Measurements from ENCODE around the gene ADAM23.

The ADAM23 gene

DNA sequence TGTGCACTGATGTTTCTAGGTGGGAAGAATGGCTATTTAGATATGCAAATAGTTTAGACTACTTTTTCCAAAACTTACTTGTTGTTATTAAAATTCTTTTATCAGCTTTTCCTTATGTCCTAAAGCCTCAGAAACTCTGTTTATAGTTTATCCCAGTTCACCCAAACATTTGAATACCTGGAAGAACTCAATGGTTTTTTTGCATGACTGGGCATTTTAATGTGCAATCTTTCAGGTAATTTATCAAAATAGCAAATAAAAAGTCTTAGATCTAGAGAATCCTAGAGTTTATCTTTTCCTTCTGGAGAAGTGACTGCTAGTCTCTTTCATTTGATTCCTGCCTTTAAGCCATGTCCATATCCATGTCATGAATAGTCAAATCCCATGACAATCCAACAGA is 9.6 kb upstream of the ADAM23 start:
- DNase-seq: no peak
- in situ Hi-C loops (cut with MboI; ENCODE audit: low pct_unique_long_range_greater_than_20kb, low sequenced_read_pairs): no loop called here

- no peak for DNase-seq
- in situ Hi-C loops (cut with MboI; ENCODE audit: low pct_unique_long_range_greater_than_20kb, low sequenced_read_pairs): no loop called here
Observed at GRCh38 chr2:206435742-206436141, 7.6 kb upstream of the ADAM23 start.

DNA sequence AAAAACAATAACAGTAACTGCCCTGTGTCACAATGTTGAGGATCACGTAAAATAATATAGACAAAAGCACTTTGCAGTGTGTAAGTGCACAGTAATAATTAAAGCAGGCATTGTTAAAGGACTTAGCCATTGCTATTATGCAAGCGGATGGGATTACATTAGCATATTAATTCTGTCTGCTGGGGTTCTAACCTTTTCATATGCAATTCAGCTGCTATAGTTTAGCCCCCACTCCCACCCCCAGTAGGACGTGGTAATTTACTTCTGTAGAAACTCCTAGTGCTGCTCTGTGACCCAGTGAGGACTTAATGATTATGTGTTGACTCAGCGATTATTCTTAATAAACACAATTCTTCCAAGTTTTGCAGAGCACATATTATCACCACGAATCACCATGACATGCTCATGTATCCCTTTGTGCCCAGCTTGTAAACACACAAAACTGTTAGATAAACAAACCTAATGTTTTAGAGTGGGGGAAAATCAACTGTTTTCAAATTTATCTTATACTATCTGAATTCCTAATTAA is 5.1 kb upstream of the ADAM23 start:
- DNase-seq: no peak
- in situ Hi-C loops (cut with MboI; ENCODE audit: low pct_unique_long_range_greater_than_20kb, low sequenced_read_pairs): no loop called here

- in situ Hi-C loops (cut with MboI; ENCODE audit: low pct_unique_long_range_greater_than_20kb, low sequenced_read_pairs): no loop called here
- peak; percentile 49 for DNase-seq
Observed at GRCh38 chr2:206442474-206442832, 879 bp upstream of the ADAM23 start.

DNA sequence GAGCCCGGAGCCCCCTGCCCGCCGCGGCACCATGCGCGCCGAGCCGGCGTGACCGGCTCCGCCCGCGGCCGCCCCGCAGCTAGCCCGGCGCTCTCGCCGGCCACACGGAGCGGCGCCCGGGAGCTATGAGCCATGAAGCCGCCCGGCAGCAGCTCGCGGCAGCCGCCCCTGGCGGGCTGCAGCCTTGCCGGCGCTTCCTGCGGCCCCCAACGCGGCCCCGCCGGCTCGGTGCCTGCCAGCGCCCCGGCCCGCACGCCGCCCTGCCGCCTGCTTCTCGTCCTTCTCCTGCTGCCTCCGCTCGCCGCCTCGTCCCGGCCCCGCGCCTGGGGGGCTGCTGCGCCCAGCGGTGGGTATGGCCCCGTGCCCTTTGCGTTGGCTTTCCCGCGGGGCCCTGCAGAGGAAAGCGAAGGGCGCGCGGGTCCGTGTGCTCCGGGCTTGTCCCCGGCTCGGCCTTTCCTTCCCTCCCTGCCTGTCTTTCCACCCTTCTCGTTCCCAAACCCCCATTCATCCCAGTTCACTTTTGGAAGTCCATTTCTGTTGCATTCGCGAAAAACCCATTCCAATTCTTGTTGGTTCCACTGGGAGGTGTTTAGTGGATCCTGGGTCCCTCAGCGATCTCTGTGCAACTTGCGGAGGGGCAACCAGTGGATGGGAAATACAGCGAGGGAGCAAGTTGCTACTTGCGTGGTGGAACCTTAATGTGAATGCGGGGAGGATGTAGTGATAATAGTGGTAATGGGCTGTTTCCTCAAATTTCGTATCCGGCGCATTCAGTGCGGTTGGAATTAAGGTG is 599 bp downstream of the ADAM23 start:
- in situ Hi-C loops (cut with MboI; ENCODE audit: low pct_unique_long_range_greater_than_20kb, low sequenced_read_pairs): no loop called here
- peak; percentile 16 for DNase-seq

DNA sequence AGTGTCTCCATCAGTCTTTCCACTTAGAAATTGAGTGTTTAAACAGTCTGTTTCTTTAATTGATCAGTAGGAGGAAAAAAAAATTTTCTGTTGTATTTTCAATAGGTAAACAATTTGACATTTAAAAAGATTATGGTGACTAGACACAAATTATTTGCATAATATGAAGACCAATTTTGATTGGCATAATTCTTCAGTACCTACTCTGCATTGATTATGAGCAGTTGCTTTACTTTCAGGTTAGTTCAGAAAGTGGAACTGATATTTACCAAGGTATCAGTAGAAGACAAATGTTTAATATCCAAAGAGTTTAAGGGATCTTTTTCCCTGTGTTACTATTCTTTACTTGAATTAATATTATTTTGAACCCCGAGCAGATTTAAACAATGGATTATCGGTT is 2.6 kb downstream of the ADAM23 start:
- in situ Hi-C loops (cut with MboI; ENCODE audit: low pct_unique_long_range_greater_than_20kb, low sequenced_read_pairs): no loop called here
- DNase-seq: no peak

DNA sequence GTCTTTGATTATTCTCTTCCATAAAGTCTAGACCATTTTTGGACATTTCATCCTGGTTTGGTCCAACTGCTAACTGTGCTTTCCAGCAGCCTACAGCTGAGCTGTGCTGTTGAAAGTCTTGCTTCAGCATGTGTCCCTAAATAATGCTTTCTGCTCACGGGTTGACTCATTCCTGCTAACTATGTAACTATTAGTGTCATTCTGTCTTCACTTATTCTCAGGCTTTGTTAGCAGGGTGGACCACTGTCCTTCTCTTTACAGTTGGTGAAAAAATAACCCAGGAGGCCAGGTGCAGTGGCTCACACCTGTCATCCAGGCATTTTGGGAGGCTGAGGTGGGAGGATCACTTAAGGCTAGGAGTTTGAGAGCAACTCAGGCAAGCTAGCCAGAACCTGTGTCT is 8.9 kb downstream of the ADAM23 start:
- DNase-seq: no peak
- in situ Hi-C loops (cut with MboI; ENCODE audit: low pct_unique_long_range_greater_than_20kb, low sequenced_read_pairs): no loop called here

DNA sequence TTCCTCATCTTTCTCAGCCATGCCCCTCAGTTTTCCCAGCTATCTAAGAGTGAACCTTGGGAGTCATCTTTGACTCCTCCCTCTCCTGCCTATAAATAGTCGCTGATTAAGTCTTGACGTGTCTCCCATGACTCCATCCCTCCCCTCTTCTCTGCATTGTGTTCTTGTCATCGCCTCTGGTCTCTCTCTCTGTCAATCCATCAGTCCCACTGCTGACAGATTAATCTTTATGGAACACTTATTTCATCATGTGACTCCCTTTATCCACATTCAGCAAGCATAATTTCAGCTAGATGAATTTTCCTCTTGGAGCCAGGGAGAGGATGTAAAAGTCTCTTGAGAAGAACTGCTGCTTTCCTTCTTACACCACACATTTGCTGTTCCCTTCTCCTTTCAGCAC is 9.4 kb downstream of the ADAM23 start:
- in situ Hi-C loops (cut with MboI; ENCODE audit: low pct_unique_long_range_greater_than_20kb, low sequenced_read_pairs): no loop called here
- DNase-seq: no peak

- DNase-seq: no peak
- in situ Hi-C loops (cut with MboI; ENCODE audit: low pct_unique_long_range_greater_than_20kb, low sequenced_read_pairs): no loop called here
Observed at GRCh38 chr2:206456078-206456754, 12.9 kb downstream of the ADAM23 start.

GRCh38 chr2:206457188-206457634 is 13.9 kb downstream of the ADAM23 start:
- DNase-seq: peak; percentile 4
- in situ Hi-C loops (cut with MboI; ENCODE audit: low pct_unique_long_range_greater_than_20kb, low sequenced_read_pairs): no loop called here

- DNase-seq: no peak
- in situ Hi-C loops (cut with MboI; ENCODE audit: low pct_unique_long_range_greater_than_20kb, low sequenced_read_pairs): no loop called here
Observed at GRCh38 chr2:206462240-206462854, 19.0 kb downstream of the ADAM23 start.

GRCh38 chr2:206463685-206464084 is 20.4 kb downstream of the ADAM23 start:
- in situ Hi-C loops (cut with MboI; ENCODE audit: low pct_unique_long_range_greater_than_20kb, low sequenced_read_pairs): no loop called here
- no peak for DNase-seq

DNA sequence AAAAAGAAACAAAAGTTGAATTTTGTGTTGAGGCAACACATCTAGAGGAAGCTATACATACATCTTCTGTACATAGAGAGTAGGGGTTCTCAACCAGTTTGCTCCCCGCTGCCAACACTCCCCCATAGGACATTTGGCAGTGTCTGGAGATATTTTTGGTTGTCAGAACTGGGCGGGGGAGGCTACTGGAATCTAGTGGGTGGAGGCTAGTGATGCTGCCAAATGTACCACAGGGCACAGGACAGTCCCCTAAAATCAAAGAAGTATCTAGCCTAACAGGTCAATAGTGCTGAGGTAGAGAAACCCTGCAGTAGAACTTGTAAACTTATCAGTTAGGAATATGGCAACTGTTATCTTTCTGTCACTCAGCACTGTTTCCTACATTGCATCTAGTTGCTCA is 21.3 kb downstream of the ADAM23 start:
- in situ Hi-C loops (cut with MboI; ENCODE audit: low pct_unique_long_range_greater_than_20kb, low sequenced_read_pairs): no loop called here
- no peak for DNase-seq

- in situ Hi-C loops (cut with MboI; ENCODE audit: low pct_unique_long_range_greater_than_20kb, low sequenced_read_pairs): no loop called here
- DNase-seq: no peak
Observed at GRCh38 chr2:206471524-206472062, 28.3 kb downstream of the ADAM23 start.

DNA sequence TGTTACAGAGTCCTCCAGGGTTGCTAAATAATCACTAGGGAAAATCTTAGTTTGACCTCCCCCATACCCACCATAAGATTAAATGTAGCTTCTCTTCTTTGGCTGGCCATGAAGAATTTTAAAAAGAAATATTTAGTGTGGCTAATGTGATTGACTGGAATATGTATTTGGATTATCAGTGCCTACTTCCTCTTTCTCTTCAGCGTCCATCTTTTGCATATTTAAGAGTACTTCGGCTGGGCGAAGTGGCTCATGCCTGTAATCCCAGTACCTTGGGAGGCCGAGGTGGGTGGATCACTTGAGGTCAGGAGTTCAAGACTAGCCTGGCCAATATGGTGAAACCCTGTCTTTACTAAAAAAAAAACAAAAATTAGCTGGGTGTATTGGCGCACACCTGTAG is 28.8 kb downstream of the ADAM23 start:
- no peak for DNase-seq
- in situ Hi-C loops (cut with MboI; ENCODE audit: low pct_unique_long_range_greater_than_20kb, low sequenced_read_pairs): no loop called here

- in situ Hi-C loops (cut with MboI; ENCODE audit: low pct_unique_long_range_greater_than_20kb, low sequenced_read_pairs): no loop called here
- DNase-seq: no peak
Observed at GRCh38 chr2:206474099-206474498, 30.8 kb downstream of the ADAM23 start.

- in situ Hi-C loops (cut with MboI; ENCODE audit: low pct_unique_long_range_greater_than_20kb, low sequenced_read_pairs): no loop called here
- DNase-seq: no peak
Observed at GRCh38 chr2:206477296-206477695, 34.0 kb downstream of the ADAM23 start.

DNA sequence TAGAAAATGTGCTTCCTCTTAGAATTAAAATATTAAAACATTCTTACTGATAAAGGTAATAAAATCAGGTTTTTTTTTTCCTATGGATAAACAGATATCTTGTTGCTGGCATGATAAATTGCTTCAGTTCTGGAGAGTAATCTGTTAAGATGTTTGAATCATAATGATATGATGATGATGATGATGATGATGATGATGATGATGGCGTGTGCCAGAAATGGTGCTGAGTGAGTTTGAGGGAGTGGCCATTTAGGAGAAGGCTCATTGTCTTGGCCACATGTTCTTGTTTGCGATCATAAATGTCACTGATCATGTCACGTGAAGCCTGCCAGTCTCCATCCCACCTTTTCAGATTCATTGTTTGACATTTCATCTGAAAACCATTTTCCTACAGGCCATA is 35.0 kb downstream of the ADAM23 start:
- DNase-seq: no peak
- in situ Hi-C loops (cut with MboI; ENCODE audit: low pct_unique_long_range_greater_than_20kb, low sequenced_read_pairs): no loop called here

GRCh38 chr2:206480161-206480560 is 36.8 kb downstream of the ADAM23 start:
- DNase-seq: no peak
- in situ Hi-C loops (cut with MboI; ENCODE audit: low pct_unique_long_range_greater_than_20kb, low sequenced_read_pairs): no loop called here

GRCh38 chr2:206480620-206481019 is 37.3 kb downstream of the ADAM23 start:
- DNase-seq: no peak
- in situ Hi-C loops (cut with MboI; ENCODE audit: low pct_unique_long_range_greater_than_20kb, low sequenced_read_pairs): no loop called here
